Gastrocnemius medialis (tissue), 4 donors: Measurements from ENCODE around the gene MLN.

Experiments
- POLR2A ChIP-seq, 2 donors: fragments of 450-650 bp; IDR thresholded peaks; one replicate each; pipeline ENCODE4 v1.6.1; 2017; ENCODE audit warnings: antibody characterized with exemption in 2 of 2, mild to moderate bottlenecking in 2 of 2, moderate library complexity in 2 of 2
- TF ChIP-seq, protein P1 (sequence below), 5 experiments: fragments of 450-650 bp in 3 of 5; fragments of 200-600 bp in 2 of 5; sonication (generic) in 2 of 5; IDR thresholded peaks in 4 of 5; conservative IDR thresholded peaks in 1 of 5; 1 replicate in 4 of 5; 2 replicates in 1 of 5; pipeline ENCODE4 v1.5.1; 2016 to 2019; ENCODE audit warnings: antibody characterized with exemption in 5 of 5, mild to moderate bottlenecking in 3 of 5, moderate library complexity in 3 of 5

DNA sequence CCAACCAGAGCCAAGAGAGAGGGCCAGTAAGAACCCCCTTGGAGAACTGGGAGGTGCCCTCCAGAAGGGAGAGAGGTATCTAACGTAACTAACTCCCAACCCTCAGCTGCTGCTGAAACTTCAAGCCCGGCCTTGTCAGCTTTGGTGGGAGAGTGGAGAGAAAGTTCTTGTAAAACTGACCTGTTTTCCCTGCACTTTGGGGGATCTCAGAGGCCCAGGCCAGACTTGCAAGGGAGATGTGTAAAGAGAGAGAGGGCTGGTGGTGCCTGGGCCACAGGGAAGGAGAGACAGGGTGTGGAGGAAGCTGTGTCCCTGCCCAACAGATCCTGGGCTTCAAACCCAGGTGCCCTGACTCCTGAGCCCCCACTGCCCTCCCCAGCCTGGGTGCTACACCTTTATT lies 39.8 kb downstream of the MLN start:
- TF ChIP-seq, protein P1, sequence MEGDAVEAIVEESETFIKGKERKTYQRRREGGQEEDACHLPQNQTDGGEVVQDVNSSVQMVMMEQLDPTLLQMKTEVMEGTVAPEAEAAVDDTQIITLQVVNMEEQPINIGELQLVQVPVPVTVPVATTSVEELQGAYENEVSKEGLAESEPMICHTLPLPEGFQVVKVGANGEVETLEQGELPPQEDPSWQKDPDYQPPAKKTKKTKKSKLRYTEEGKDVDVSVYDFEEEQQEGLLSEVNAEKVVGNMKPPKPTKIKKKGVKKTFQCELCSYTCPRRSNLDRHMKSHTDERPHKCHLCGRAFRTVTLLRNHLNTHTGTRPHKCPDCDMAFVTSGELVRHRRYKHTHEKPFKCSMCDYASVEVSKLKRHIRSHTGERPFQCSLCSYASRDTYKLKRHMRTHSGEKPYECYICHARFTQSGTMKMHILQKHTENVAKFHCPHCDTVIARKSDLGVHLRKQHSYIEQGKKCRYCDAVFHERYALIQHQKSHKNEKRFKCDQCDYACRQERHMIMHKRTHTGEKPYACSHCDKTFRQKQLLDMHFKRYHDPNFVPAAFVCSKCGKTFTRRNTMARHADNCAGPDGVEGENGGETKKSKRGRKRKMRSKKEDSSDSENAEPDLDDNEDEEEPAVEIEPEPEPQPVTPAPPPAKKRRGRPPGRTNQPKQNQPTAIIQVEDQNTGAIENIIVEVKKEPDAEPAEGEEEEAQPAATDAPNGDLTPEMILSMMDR (IDR thresholded peaks at IDR 0.05 in 4 of 5, conservative IDR thresholded peaks at IDR 0.05 in 1 of 5) = no peak
- no peak for TF ChIP-seq POLR2A (IDR thresholded peaks at IDR 0.05)
